Neuronal stem cell (in vitro differentiated cells): Measurements from ENCODE around the gene NDUFC1.
A peak's percentile ranks its signal among the peaks of the same experiment; 100 is the strongest.

Experiments
- DNase-seq: peaks from one replicate; pipeline ENCODE4 v3.0.0-alpha.2; 2013; ENCODE audit warnings: low spot score
- H2AFZ ChIP-seq: one replicate; pipeline ENCODE4 v1.6.1; 2013; ENCODE audit warnings: mild to moderate bottlenecking, low read length, inconsistent platforms
- H2AK5ac ChIP-seq: 2 replicates; pipeline ENCODE4 v1.6.1; 2013; ENCODE audit warnings: low read depth, mild to moderate bottlenecking, inconsistent platforms, low read length, moderate library complexity, mixed read lengths
- H2BK120ac ChIP-seq: 2 replicates; pipeline ENCODE4 v1.6.1; 2013; ENCODE audit warnings: low read depth, mild to moderate bottlenecking, inconsistent platforms, low read length, moderate library complexity, mixed read lengths
- H2BK12ac ChIP-seq: one replicate; pipeline ENCODE4 v1.6.1; 2013; ENCODE audit warnings: low read length, inconsistent platforms
- H2BK15ac ChIP-seq: 2 replicates; pipeline ENCODE4 v1.6.1; 2013; ENCODE audit warnings: mild to moderate bottlenecking, low read length, inconsistent platforms, mixed read lengths
- H2BK5ac ChIP-seq: one replicate; pipeline ENCODE4 v1.6.1; 2013; ENCODE audit warnings: inconsistent platforms, mild to moderate bottlenecking, low read length, moderate library complexity
- H3K14ac ChIP-seq: one replicate; pipeline ENCODE4 v1.6.1; 2013; ENCODE audit warnings: low read length, inconsistent platforms
- H3K18ac ChIP-seq: 2 replicates; pipeline ENCODE4 v1.6.1; 2013; ENCODE audit warnings: low read length, inconsistent platforms
- H3K23ac ChIP-seq: 2 replicates; pipeline ENCODE4 v1.6.1; 2013; ENCODE audit warnings: low read depth, mild to moderate bottlenecking, mixed read lengths, low read length, inconsistent platforms; ENCODE audit not compliant: poor library complexity
- H3K27ac ChIP-seq: replicated peaks from 3 replicates; pipeline ENCODE4 v1.5.1; 2013; ENCODE audit warnings: low read length, inconsistent platforms
- H3K27me3 ChIP-seq, 3 experiments: 2 replicates each; pipeline ENCODE4 v1.6.1; 2013; ENCODE audit warnings: low read length in 3 of 3, mild to moderate bottlenecking in 2 of 3, inconsistent platforms in 1 of 3, low read depth in 1 of 3, mixed read lengths in 1 of 3, moderate library complexity in 1 of 3; ENCODE audit not compliant: control insufficient read depth in 3 of 3, insufficient read depth in 3 of 3
- H3K36me3 ChIP-seq, 2 donors: replicated peaks in 1 of 2; 2 replicates each; pipeline ENCODE4 v1.6.1; 2013; ENCODE audit warnings: low read length in 2 of 2; ENCODE audit not compliant: control insufficient read depth in 2 of 2, insufficient read depth in 2 of 2
- H3K4ac ChIP-seq: 2 replicates; pipeline ENCODE4 v1.6.1; 2013; ENCODE audit warnings: inconsistent platforms, mild to moderate bottlenecking, low read length, moderate library complexity
- H3K4me1 ChIP-seq, 2 donors: 1 replicate in 1 of 2; 2 replicates in 1 of 2; pipeline ENCODE4 v1.6.1; 2013; ENCODE audit warnings: low read length in 2 of 2, low read depth in 1 of 2; ENCODE audit not compliant: control insufficient read depth in 2 of 2, insufficient read depth in 1 of 2
- H3K4me2 ChIP-seq: one replicate; pipeline ENCODE4 v1.6.1; 2013; ENCODE audit warnings: mild to moderate bottlenecking, low read length, inconsistent platforms; ENCODE audit not compliant: insufficient read depth, poor library complexity, severe bottlenecking
- H3K4me3 ChIP-seq, 2 donors: 2 replicates each; pipeline ENCODE4 v1.5.1; 2013; ENCODE audit warnings: low read length in 2 of 2, mild to moderate bottlenecking in 2 of 2, inconsistent platforms in 1 of 2, moderate library complexity in 1 of 2
- H3K79me1 ChIP-seq: one replicate; pipeline ENCODE4 v1.6.1; 2013; ENCODE audit warnings: low read depth, mild to moderate bottlenecking, inconsistent platforms, low read length, moderate library complexity
- H3K9ac ChIP-seq: one replicate; pipeline ENCODE4 v1.6.1; 2013; ENCODE audit warnings: mild to moderate bottlenecking, low read depth, low read length, inconsistent platforms; ENCODE audit not compliant: poor library complexity
- H3K9me3 ChIP-seq, 2 donors: replicated peaks in 1 of 2; 2 replicates each; pipeline versions ENCODE3 to v1.6.1; 2013; ENCODE audit warnings: low read length in 2 of 2, mild to moderate bottlenecking in 2 of 2, inconsistent platforms in 1 of 2, low read depth in 1 of 2, mixed read lengths in 1 of 2, moderate library complexity in 1 of 2; ENCODE audit not compliant: control insufficient read depth in 2 of 2, insufficient read depth in 1 of 2
- H4K8ac ChIP-seq: one replicate; pipeline ENCODE4 v1.6.1; 2013; ENCODE audit warnings: low read depth, mild to moderate bottlenecking, inconsistent platforms, low read length, moderate library complexity
- H4K91ac ChIP-seq: one replicate; pipeline ENCODE4 v1.6.1; 2013; ENCODE audit warnings: low read length, low read depth, mild to moderate bottlenecking, inconsistent platforms; ENCODE audit not compliant: poor library complexity
- WGBS, 2 donors: extraction: QIAGEN DNeasy Blood & Tissue Kit; methylation state at CpG; one replicate each; pipeline ENCODE4 v1.1.7; 2013; ENCODE audit warnings: missing lambda C conversion rate in 2 of 2, mixed read lengths in 1 of 2; ENCODE audit not compliant: insufficient read length in 2 of 2, insufficient replicate concordance in 1 of 2; ENCODE audit errors: extremely low coverage in 2 of 2; 5-methylcytosine and 5-hydroxymethylcytosine counted together

NDUFC1 gene

GRCh38 chr4:139273835-139274234 is 28.4 kb downstream of the NDUFC1 start:
- Histone ChIP-seq H3K4ac (no peak overlapping the region), H3K14ac (no peak overlapping the region), H3K23ac (no peak overlapping the region), H3K27ac (no peak overlapping the region), H2AFZ (no peak overlapping the region), H3K4me1 (no peaks in the 10 kb centered on the region), H3K9me3 (no peaks in the 10 kb centered on the region), H2BK15ac (no peak overlapping the region), H3K36me3 (no peaks in the 10 kb centered on the region), H3K9ac (no peak overlapping the region), H2BK5ac (no peak overlapping the region), H4K8ac (no peak overlapping the region), H4K91ac (no peak overlapping the region), H3K4me2 (no peak overlapping the region), H3K18ac (no peak overlapping the region), H3K4me3 (no peak overlapping the region), H3K79me1 (no peaks in the 10 kb centered on the region), H2BK120ac (no peak overlapping the region), H3K27me3 (peaks cover under 1 to 6% (median 5%) of the 10 kb centered on the region in 3 experiments), H2AK5ac (no peak overlapping the region), H2BK12ac (no peak overlapping the region)
- no peak for DNase-seq
- WGBS, 2 donors, result 83 to 100% methylated on average over 1 of the region's 1 CpG

GRCh38 chr4:139267301-139267700 is 35.0 kb downstream of the NDUFC1 start:
- Histone ChIP-seq H3K9me3 (no peaks in the 10 kb centered on the region), H3K36me3 (no peaks in the 10 kb centered on the region), H3K14ac (no peak overlapping the region), H3K18ac (no peak overlapping the region), H3K9ac (no peak overlapping the region), H3K4me3 (no peak overlapping the region), H2BK120ac (no peak overlapping the region), H4K8ac (no peak overlapping the region), H2AK5ac (no peak overlapping the region), H3K79me1 (no peaks in the 10 kb centered on the region), H2AFZ (peak overlapping the region; percentile 90), H3K27me3 (no peaks in the 10 kb centered on the region), H3K4ac (no peak overlapping the region), H4K91ac (no peak overlapping the region), H2BK15ac (no peak overlapping the region), H2BK12ac (no peak overlapping the region), H3K4me2 (no peak overlapping the region), H2BK5ac (no peak overlapping the region), H3K27ac (no peak overlapping the region), H3K4me1 (peaks cover 5% of the 10 kb centered on the region in 2 donors), H3K23ac (no peak overlapping the region)
- no CpG with 5 or more reads among the region's 1 CpG for WGBS, 2 donors
- DNase-seq, result no peak

GRCh38 chr4:139266583-139267257 is 35.6 kb downstream of the NDUFC1 start:
- no peak overlapping the region for H2BK120ac ChIP-seq
- H4K8ac ChIP-seq, result no peak overlapping the region
- H3K4ac ChIP-seq, result no peak overlapping the region
- H3K4me2 ChIP-seq, result no peak overlapping the region
- H3K36me3 ChIP-seq, result no peaks in the 10 kb centered on the region
- peak overlapping the region; percentile 90 for H2AFZ ChIP-seq
- H2AK5ac ChIP-seq, result no peak overlapping the region
- H3K9me3 ChIP-seq, result no peaks in the 10 kb centered on the region
- no peaks in the 10 kb centered on the region for H3K27me3 ChIP-seq
- no CpG with 5 or more reads among the region's 14 CpGs for WGBS, 2 donors
- H2BK12ac ChIP-seq, result no peak overlapping the region
- no peak overlapping the region for H3K18ac ChIP-seq
- no peak overlapping the region for H3K9ac ChIP-seq
- no peaks in the 10 kb centered on the region for H3K79me1 ChIP-seq
- H3K4me1 ChIP-seq, result peaks cover 5% of the 10 kb centered on the region in 2 donors
- H3K23ac ChIP-seq, result no peak overlapping the region
- H2BK5ac ChIP-seq, result no peak overlapping the region
- no peak overlapping the region for H4K91ac ChIP-seq
- H3K14ac ChIP-seq, result no peak overlapping the region
- H2BK15ac ChIP-seq, result no peak overlapping the region
- peak overlapping the region in 1 of 2 donors; percentile 44 for H3K4me3 ChIP-seq
- H3K27ac ChIP-seq, result no peak overlapping the region
- DNase-seq, result no peak

- DNase-seq, result no peak
- no peak overlapping the region for H2BK12ac ChIP-seq
- peaks cover 5% of the 10 kb centered on the region in 2 donors for H3K4me1 ChIP-seq
- no peak overlapping the region for H2BK5ac ChIP-seq
- H2AFZ ChIP-seq, result peak overlapping the region; percentile 90
- no CpG with 5 or more reads among the region's 1 CpG for WGBS, 2 donors
- H3K9ac ChIP-seq, result no peak overlapping the region
- no peak overlapping the region for H4K8ac ChIP-seq
- H3K4me2 ChIP-seq, result no peak overlapping the region
- H3K14ac ChIP-seq, result no peak overlapping the region
- no peak overlapping the region for H3K23ac ChIP-seq
- H4K91ac ChIP-seq, result no peak overlapping the region
- H2BK120ac ChIP-seq, result no peak overlapping the region
- no peak overlapping the region for H3K4ac ChIP-seq
- no peak overlapping the region for H3K27ac ChIP-seq
- H3K27me3 ChIP-seq, result no peaks in the 10 kb centered on the region
- no peaks in the 10 kb centered on the region for H3K9me3 ChIP-seq
- H2AK5ac ChIP-seq, result no peak overlapping the region
- H3K4me3 ChIP-seq, result peak overlapping the region in 1 of 2 donors; percentile 44
- no peaks in the 10 kb centered on the region for H3K79me1 ChIP-seq
- H3K36me3 ChIP-seq, result no peaks in the 10 kb centered on the region
- H2BK15ac ChIP-seq, result no peak overlapping the region
- no peak overlapping the region for H3K18ac ChIP-seq
Measured at GRCh38 chr4:139266208-139266582, 36.1 kb downstream of the NDUFC1 start.
